GM12875 (cell line): ENCODE results near the gene FOXL1.

ENCODE experiments used
- H3K4me3 ChIP-seq: one replicate; pipeline ENCODE4 v1.5.1; 2011; ENCODE audit warnings: low read depth, low read length, control low read depth
- CTCF ChIP-seq: IDR thresholded peaks from 2 replicates; pipeline ENCODE4 v1.5.1; 2011; ENCODE audit warnings: low read depth, mild to moderate bottlenecking, control low read depth, inconsistent platforms, low read length, moderate library complexity, borderline replicate concordance; ENCODE audit not compliant: insufficient read depth

Gene FOXL1

GRCh38 chr16:86533076-86533475, 45.3 kb upstream of the FOXL1 start:
- TF ChIP-seq CTCF: no peak
- no peak overlapping the region for H3K4me3 ChIP-seq

DNA sequence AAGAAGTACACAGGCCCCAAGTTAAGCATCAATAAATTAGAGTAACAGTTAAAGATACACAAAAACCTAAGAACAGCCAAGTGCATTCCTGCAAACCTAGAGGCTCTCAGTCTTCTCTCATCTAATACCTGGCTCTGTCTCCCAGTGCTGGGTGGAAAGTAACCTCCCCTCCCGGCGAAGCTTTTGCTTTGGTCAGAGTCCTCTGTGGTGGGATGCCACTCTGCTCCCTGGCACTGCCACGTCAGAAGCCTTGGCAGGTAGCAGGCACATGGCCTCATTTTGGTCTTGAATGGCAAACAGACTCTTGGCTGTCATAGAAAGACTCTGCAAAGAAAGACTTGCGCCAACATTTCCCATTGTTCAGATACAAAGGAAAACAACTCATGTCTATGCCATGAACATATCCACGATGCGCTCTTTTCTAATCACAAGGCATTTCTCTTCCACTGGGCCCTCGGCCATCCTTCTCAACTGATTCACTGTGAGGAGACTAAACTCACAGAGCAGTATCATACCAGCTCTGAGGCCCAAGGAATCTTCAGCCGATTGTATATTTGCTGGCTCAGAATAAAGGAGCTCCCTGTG, 44.5 kb upstream of the FOXL1 start:
- no peak for TF ChIP-seq CTCF
- H3K4me3 ChIP-seq: no peak overlapping the region

DNA sequence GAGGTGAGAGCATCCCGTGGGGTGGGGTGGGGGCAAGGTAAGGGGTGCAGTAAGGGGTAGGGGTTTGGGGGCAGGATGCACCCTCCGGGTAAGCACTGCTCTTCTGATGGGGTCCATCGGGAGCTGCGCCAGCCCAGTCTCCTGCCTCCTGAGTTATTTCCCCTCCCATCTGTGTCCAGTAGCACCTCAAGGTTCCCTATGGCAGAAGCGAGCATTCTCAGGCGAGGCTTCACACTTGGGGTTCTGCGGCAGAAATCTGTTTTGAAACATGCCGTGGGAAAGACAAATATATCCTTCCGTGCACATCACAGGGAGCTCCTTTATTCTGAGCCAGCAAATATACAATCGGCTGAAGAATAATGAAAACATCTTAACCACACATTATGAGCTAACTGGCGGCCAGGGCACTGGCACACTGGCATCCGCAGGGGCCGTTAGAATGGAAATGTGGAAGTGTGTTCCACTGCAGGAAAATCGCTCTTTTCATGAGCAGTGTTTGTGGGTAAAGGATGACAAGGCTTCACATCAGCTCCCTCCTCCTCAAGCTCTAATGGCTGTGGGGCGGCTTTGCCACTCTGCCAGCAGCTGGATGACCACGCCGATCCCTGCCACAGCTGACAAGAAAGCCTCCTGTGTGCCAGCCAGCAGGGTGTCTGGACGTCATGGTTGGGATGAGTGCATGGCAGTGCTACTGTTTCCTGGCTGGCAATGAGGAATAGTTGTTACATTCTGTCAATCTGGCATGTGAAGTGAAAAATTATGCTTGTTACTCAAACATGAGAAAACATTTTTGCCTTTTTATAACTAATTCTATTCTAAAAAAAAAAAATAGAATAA, 43.4 kb upstream of the FOXL1 start:
- no peak overlapping the region for H3K4me3 ChIP-seq
- TF ChIP-seq CTCF: no peak

GRCh38 chr16:86536621-86537020, 41.7 kb upstream of the FOXL1 start:
- no peak overlapping the region for H3K4me3 ChIP-seq
- no peak for TF ChIP-seq CTCF

DNA sequence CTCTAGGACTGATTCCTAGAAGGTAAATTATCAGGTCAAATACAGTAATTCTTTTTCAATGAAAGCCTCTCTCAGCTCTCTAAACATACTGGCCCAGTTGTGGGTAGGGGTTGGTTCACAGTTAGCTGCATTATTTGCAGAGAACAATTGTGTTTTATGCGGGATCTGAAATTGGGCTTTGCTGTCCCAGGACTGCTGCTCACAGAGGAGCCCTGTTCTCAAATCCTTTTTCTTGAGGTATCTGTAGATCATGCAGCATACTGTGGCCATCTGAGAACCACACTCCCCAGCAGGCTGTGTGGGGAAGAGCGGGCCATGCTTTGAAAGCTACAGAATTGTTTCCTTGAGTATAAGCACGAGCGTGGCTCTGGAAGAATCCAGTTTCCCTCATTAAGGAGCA, 40.9 kb upstream of the FOXL1 start:
- TF ChIP-seq CTCF: no peak
- no peak overlapping the region for H3K4me3 ChIP-seq

DNA sequence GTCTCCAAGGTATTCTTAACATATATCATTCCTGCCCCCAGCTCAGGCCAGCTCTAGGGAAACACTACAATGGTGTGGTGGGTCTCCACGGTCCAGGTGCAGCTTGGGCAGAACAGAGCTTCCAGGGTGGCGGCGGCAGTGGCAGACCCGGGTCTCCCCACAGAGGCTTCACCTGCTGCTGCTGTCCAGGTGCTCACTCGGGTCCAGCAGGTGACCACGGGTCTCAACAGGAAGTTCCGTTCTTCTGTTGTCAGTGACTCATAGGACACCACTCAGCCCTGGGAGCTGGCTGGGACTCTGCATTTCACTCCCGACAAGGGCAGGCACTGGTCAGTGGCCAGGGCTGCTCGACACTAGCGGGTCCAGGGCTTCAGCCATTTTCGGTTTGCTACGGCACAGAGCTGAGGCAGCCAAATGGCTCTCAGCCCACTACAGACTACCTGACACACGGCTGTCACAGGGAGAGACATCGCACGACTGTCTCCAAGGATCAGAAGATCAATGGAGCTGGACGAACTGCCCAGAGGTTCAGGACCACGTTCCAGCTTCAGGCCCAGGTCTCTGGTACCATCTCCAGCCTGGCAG, 40.1 kb upstream of the FOXL1 start:
- TF ChIP-seq CTCF: no peak
- H3K4me3 ChIP-seq: no peak overlapping the region

GRCh38 chr16:86540894-86541293, 37.5 kb upstream of the FOXL1 start:
- TF ChIP-seq CTCF: no peak
- H3K4me3 ChIP-seq: no peak overlapping the region
